Heart left ventricle (tissue), 13 donors: ENCODE measurements around the gene ARHGEF7.

Experiments
- CTCF ChIP-seq, 12 donors: fragments of 200-600 bp; sonication (generic) in 4 of 12; IDR thresholded peaks; one replicate each; pipeline versions ENCODE4 v1.5.0 to v1.8.0; 2018 to 2022; ENCODE audit warnings: antibody characterized with exemption in 12 of 12, mild to moderate bottlenecking in 5 of 12
- POLR2A ChIP-seq, 2 donors: fragments of 450-650 bp; IDR thresholded peaks; one replicate each; pipeline ENCODE4 v1.6.1; 2017; ENCODE audit warnings: antibody characterized with exemption in 2 of 2, mild to moderate bottlenecking in 2 of 2, moderate library complexity in 2 of 2
- donor health status: ischemic (EF 13 %, LVEDD 7.1; RV severe dilation, severe dysfunction).
- donor health status: DM: no; HTN: yes; CAD: no.
- donor health status: DM: no; HTN: no; CAD: no.
- donor health status: ischemic (EF 25% LVEDD 6.9; RV normal size, moderate dysfunction).
- donor health status: ischemic (EF 25% LVEDD 5.7; RV mildly dilated, moderate dysfunction).
- donor health status: ischemic (EF 35%, LVEDD 5.7; RV mildly dilated, moderate dysfunction).
- donor health status: nonischemic (EF 11% LVEDD 7.7; RV severe dilation, severe dysfunction).
- donor health status: DM: yes; HTN: yes; CAD: no.
- donor health status: PGD.
- donor health status: ischemic (EF 29% LVEDD 5.4; RV normal size, mild dysfunction).
- donor health status: nonischemic (EF 23%, LVEDD 6.1; RV moderate dilation, normal function).

- no peak for TF ChIP-seq CTCF (IDR thresholded peaks at IDR 0.05)
- no peak for TF ChIP-seq POLR2A (IDR thresholded peaks at IDR 0.05)
Observed at GRCh38 chr13:111122631-111123030, 7.5 kb downstream of the ARHGEF7 start.
